Measurements from ENCODE around the gene CXADR.

DNA sequence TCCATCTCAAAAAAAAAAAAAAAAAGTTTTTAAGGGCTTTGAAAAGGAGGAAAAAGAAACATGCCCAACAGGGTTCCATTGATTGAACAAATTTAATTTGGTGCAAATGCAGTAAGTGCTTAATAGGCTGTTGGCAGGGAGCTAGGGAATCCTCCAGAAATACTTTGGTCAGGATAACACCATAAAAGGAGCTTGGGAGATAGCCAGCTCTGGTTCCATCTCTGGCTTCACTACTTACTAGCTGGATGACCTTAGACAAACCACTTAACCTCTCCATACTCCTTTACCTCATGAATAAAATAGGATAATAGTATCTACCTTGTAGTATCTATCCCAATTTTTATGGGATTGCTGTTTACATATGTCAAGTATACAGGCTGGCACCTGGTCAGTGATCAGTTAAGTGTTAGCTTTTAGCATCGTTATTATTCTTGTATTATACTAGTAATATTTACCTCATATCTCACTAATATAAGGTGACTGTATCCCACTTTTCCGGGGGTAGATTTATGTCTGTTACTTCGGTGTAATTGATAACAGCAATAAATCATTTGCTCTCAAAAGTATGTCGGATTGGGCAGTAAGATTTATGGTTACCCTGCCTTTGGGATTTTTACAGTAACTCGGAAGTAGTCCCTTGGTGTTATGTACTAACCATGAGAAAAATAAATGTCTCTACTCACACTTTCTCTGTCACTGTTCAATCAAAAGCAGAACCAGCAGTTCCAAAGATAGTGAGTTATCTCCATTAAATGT, 63.4 kb downstream of the CXADR start:
- TF ChIP-seq GATA2 (IDR thresholded peaks at IDR 0.05; ENCODE audit: low read depth, low read length) (no peak), GATA3 (IDR thresholded peaks at IDR 0.05; ENCODE audit: low read depth, low read length) (no peak)

All from SH-SY5Y (cell line).